GM19395 (cell line): ENCODE results near the gene FOXC2.

ENCODE experiments used
- ATAC-seq: cut with Tn5 transposase; IDR thresholded peaks from one replicate; pipeline ENCODE4 v1.9.1; 2021; ENCODE audit warnings: mild to moderate bottlenecking, moderate library complexity; ENCODE audit not compliant: unreplicated experiment

FOXC2 gene

GRCh38 chr16:86571530-86571915, 4.9 kb downstream of the FOXC2 start:
- no peak for ATAC-seq

- no peak for ATAC-seq
Observed at GRCh38 chr16:86572041-86572521, 5.5 kb downstream of the FOXC2 start.

GRCh38 chr16:86572606-86573005, 6.0 kb downstream of the FOXC2 start:
- no peak for ATAC-seq

- ATAC-seq, result no peak
Observed at GRCh38 chr16:86573215-86573614, 6.6 kb downstream of the FOXC2 start.

GRCh38 chr16:86573646-86574508, 7.2 kb downstream of the FOXC2 start:
- no peak for ATAC-seq

GRCh38 chr16:86574646-86575045, 8.0 kb downstream of the FOXC2 start:
- ATAC-seq, result no peak

- no peak for ATAC-seq
Observed at GRCh38 chr16:86575095-86575685, 8.6 kb downstream of the FOXC2 start.

- no peak for ATAC-seq
Observed at GRCh38 chr16:86575754-86576557, 9.3 kb downstream of the FOXC2 start.

GRCh38 chr16:86576591-86577313, 10.1 kb downstream of the FOXC2 start:
- ATAC-seq, result no peak

GRCh38 chr16:86577314-86577971, 10.8 kb downstream of the FOXC2 start:
- no peak for ATAC-seq

- no peak for ATAC-seq
Observed at GRCh38 chr16:86578061-86578599, 11.5 kb downstream of the FOXC2 start, which contains the start of gene FOXL1. TSS of gene FOXL1 (plus strand) at chr16:86578549. CDS start at chr16:86578724, 175 bp downstream.

- ATAC-seq, result no peak
Observed at GRCh38 chr16:86578611-86579267, 12.1 kb downstream of the FOXC2 start.

GRCh38 chr16:86579268-86580062, 12.8 kb downstream of the FOXC2 start:
- no peak for ATAC-seq

GRCh38 chr16:86580063-86580790, 13.6 kb downstream of the FOXC2 start:
- ATAC-seq, result no peak

GRCh38 chr16:86580791-86581170, 14.2 kb downstream of the FOXC2 start:
- ATAC-seq, result no peak

GRCh38 chr16:86581458-86581857, 14.8 kb downstream of the FOXC2 start:
- no peak for ATAC-seq

- no peak for ATAC-seq
Observed at GRCh38 chr16:86584071-86584685, 17.5 kb downstream of the FOXC2 start.
